ENCODE measurements around the gene VARS2. TPM values are rescaled to one million over a fixed set of nuclear protein-coding genes. Genes with fewer than 3 reads are reported as not detected.

Gene VARS2
- total RNA-seq, 2 donors from 2014 or later = 20.2 to 26.0 TPM

GRCh38 chr6:30885999-30886896 is 27.8 kb upstream of the VARS2 start:
- H3K4me3 ChIP-seq = peak overlapping the region; percentile 92
- H3K36me3 ChIP-seq = peaks cover 16% of the 10 kb centered on the region
- H3K4me1 ChIP-seq (ENCODE audit: control insufficient read depth in 1 of 2, low read depth in 2 of 2) = peaks cover 19 to 43% of the 10 kb centered on the region in 2 donors
- TF ChIP-seq CTCF (IDR thresholded peaks at IDR 0.05) = no peak
- H3K27me3 ChIP-seq (replicated peaks; ENCODE audit: insufficient read depth) = no peaks in the 10 kb centered on the region
- H3K27ac ChIP-seq = no peak overlapping the region
- no peaks in the 10 kb centered on the region for H3K9me3 ChIP-seq
- DNase-seq (ENCODE audit: low spot score) = no peak
- ATAC-seq (ENCODE audit: insufficient number of reproducible peaks, low FRiP score, low read depth) = no peak

GRCh38 chr6:30886897-30887255 is 27.2 kb upstream of the VARS2 start:
- H3K4me3 ChIP-seq = no peak overlapping the region
- ATAC-seq (ENCODE audit: insufficient number of reproducible peaks, low FRiP score, low read depth) (no peak), DNase-seq (ENCODE audit: low spot score) (no peak)
- H3K9me3 ChIP-seq = no peaks in the 10 kb centered on the region
- TF ChIP-seq CTCF (IDR thresholded peaks at IDR 0.05) = no peak
- H3K27ac ChIP-seq = no peak overlapping the region
- H3K27me3 ChIP-seq (replicated peaks; ENCODE audit: insufficient read depth) = no peaks in the 10 kb centered on the region
- H3K4me1 ChIP-seq (ENCODE audit: control insufficient read depth in 1 of 2, low read depth in 2 of 2) = peaks cover 19 to 43% of the 10 kb centered on the region in 2 donors
- peaks cover 16% of the 10 kb centered on the region for H3K36me3 ChIP-seq

- ATAC-seq (ENCODE audit: insufficient number of reproducible peaks, low FRiP score, low read depth) (no peak), DNase-seq (ENCODE audit: low spot score) (no peak)
- Histone ChIP-seq H3K4me3 (no peak overlapping the region), H3K4me1 (ENCODE audit: control insufficient read depth in 1 of 2, low read depth in 2 of 2) (peaks cover 16 to 30% of the 10 kb centered on the region in 2 donors), H3K27me3 (replicated peaks; ENCODE audit: insufficient read depth) (no peaks in the 10 kb centered on the region), H3K9me3 (no peaks in the 10 kb centered on the region), H3K27ac (no peak overlapping the region), H3K36me3 (peaks cover 27% of the 10 kb centered on the region)
- TF ChIP-seq CTCF (IDR thresholded peaks at IDR 0.05) = no peak
These were observed 25.9 kb upstream of the VARS2 start for GRCh38 chr6:30887901-30888815.

- H3K27me3 ChIP-seq (replicated peaks; ENCODE audit: insufficient read depth) = no peaks in the 10 kb centered on the region
- TF ChIP-seq CTCF (IDR thresholded peaks at IDR 0.05) = no peak
- DNase-seq (ENCODE audit: low spot score) = no peak
- H3K27ac ChIP-seq = no peak overlapping the region
- no peak for ATAC-seq (ENCODE audit: insufficient number of reproducible peaks, low FRiP score, low read depth)
- peaks cover 33% of the 10 kb centered on the region for H3K36me3 ChIP-seq
- no peaks in the 10 kb centered on the region for H3K9me3 ChIP-seq
- peaks cover 16 to 22% of the 10 kb centered on the region in 2 donors for H3K4me1 ChIP-seq (ENCODE audit: control insufficient read depth in 1 of 2, low read depth in 2 of 2)
- H3K4me3 ChIP-seq = no peak overlapping the region
These were observed 25.1 kb upstream of the VARS2 start for GRCh38 chr6:30888816-30889495.
